GM18873 (cell line): Measurements from ENCODE around the gene ZWILCH.
"Not testable (repeated sequence)": the region's sequence is repeated elsewhere in the genome, so short reads cannot be mapped to it uniquely, and the experiment has no call there.

Experiments used
- ATAC-seq: cut with Tn5 transposase; IDR thresholded peaks from one replicate; pipeline ENCODE4 v1.9.1; 2021; ENCODE audit warnings: mild to moderate bottlenecking, moderate library complexity, moderate number of reproducible peaks; ENCODE audit not compliant: unreplicated experiment, low FRiP score

The ZWILCH gene

GRCh38 chr15:66484539-66485112 is 20.5 kb upstream of the ZWILCH start:
- ATAC-seq, result no peak

GRCh38 chr15:66486887-66487286 is 18.2 kb upstream of the ZWILCH start:
- no peak for ATAC-seq

GRCh38 chr15:66488525-66488924 is 16.6 kb upstream of the ZWILCH start:
- no peak for ATAC-seq

GRCh38 chr15:66489179-66489791 is 15.8 kb upstream of the ZWILCH start:
- no peak for ATAC-seq

GRCh38 chr15:66491846-66492245 is 13.3 kb upstream of the ZWILCH start:
- ATAC-seq, result no peak

- no peak for ATAC-seq
Measured at GRCh38 chr15:66494262-66494661, 10.9 kb upstream of the ZWILCH start.

- ATAC-seq, result no peak
Measured at GRCh38 chr15:66496951-66497501, 8.1 kb upstream of the ZWILCH start.

- peak; percentile 80 for ATAC-seq
Measured at GRCh38 chr15:66497502-66498455, 7.3 kb upstream of the ZWILCH start, which contains the start of gene SNAPC5. TSS of gene SNAPC5 (minus strand) at chr15:66497762. CDS start at chr15:66497731, 31 bp downstream.

GRCh38 chr15:66498501-66499386 is 6.4 kb upstream of the ZWILCH start:
- no peak for ATAC-seq

GRCh38 chr15:66500346-66500745 is 4.8 kb upstream of the ZWILCH start:
- not testable (repeated sequence) for ATAC-seq

- no peak for ATAC-seq
Measured at GRCh38 chr15:66502491-66502890, 2.6 kb upstream of the ZWILCH start.

- ATAC-seq, result not testable (repeated sequence)
Measured at GRCh38 chr15:66503041-66503648, 2.0 kb upstream of the ZWILCH start.

- no peak for ATAC-seq
Measured at GRCh38 chr15:66503780-66504562, 1.2 kb upstream of the ZWILCH start.

- no peak for ATAC-seq
Measured at GRCh38 chr15:66505430-66505811, 295 bp downstream of the ZWILCH start.

- ATAC-seq, result no peak
Measured at GRCh38 chr15:66505818-66506217, 692 bp downstream of the ZWILCH start.

- ATAC-seq, result no peak
Measured at GRCh38 chr15:66508293-66508883, 3.3 kb downstream of the ZWILCH start.

GRCh38 chr15:66514586-66514985 is 9.5 kb downstream of the ZWILCH start:
- no peak for ATAC-seq

GRCh38 chr15:66515901-66516322 is 10.8 kb downstream of the ZWILCH start:
- ATAC-seq, result no peak
